GM12878 (cell line): ENCODE data around the gene SLIT1. TPM values are rescaled to one million over a fixed set of nuclear protein-coding genes. Genes with fewer than 3 reads are reported as not detected.

Source experiments
- ATAC-seq: fragments of 200-7000 bp; cut with Tn5 transposase; 3 replicates; pipeline ENCODE4 v1.9.1; 2020; ENCODE audit warnings: mild to moderate bottlenecking, moderate library complexity
- BruUV-seq: library from RNA; stranded (reverse); fragments of 400-500 nt; replicated peaks from 2 replicates; lab custom pipeline; 2021; lab: Mats Ljungman, UMichigan
- CTCF ChIA-PET: fragments of 300-600 bp; sonication (Branson Sonifier 250); formaldehyde crosslinking; extraction: SDS; loops from one replicate; lab custom pipeline; 2021; ENCODE audit warnings: inconsistent platforms; lab: Yijun Ruan, JAX
- POLR2A ChIA-PET: fragments of 350-600 bp; formaldehyde crosslinking; extraction: SDS; loops from one replicate; lab custom pipeline; 2021; ENCODE audit warnings: inconsistent platforms; lab: Charles Lee
- RAD21 ChIA-PET: fragments of 300-600 bp; sonication (Branson Sonifier 250); formaldehyde crosslinking; loops from one replicate; lab custom pipeline; 2023; ENCODE audit warnings: antibody characterized with exemption; ENCODE audit not compliant: unreplicated experiment; lab: Charles Lee
- SMC1A ChIA-PET: fragments of 300-600 bp; sonication (Branson Sonifier 250); formaldehyde crosslinking; loops from one replicate; lab custom pipeline; 2023; ENCODE audit not compliant: unreplicated experiment, uncharacterized antibody; lab: Charles Lee
- DNase-seq: peaks from one replicate; pipeline ENCODE4 v3.0.0-alpha.2; 2011; ENCODE audit warnings: low read depth, low spot score
- FAIRE-seq: peaks from 3 replicates; lab custom pipeline; 2011; peaks lifted over from hg19 to GRCh38; lab: Jason Lieb, UNC
- H2AFZ ChIP-seq: 2 replicates; pipeline ENCODE4 v1.6.0; 2011; ENCODE audit warnings: low read depth, low read length, control low read depth; ENCODE audit not compliant: control insufficient read depth
- H3K27ac ChIP-seq: 2 replicates; pipeline ENCODE4 v1.5.1; 2011; ENCODE audit warnings: control low read depth; ENCODE audit not compliant: control insufficient read depth, insufficient read depth
- H3K27me3 ChIP-seq, 2 experiments: replicated peaks in 1 of 2; 2 replicates each; pipeline versions ENCODE4 v1.6.0 to v1.6.1; 2011; ENCODE audit warnings: low read length in 1 of 2; ENCODE audit not compliant: control insufficient read depth in 2 of 2, insufficient read depth in 2 of 2
- H3K36me3 ChIP-seq, 2 experiments: 2 replicates each; pipeline ENCODE4 v1.5.1; 2011; ENCODE audit warnings: low read length in 1 of 2; ENCODE audit not compliant: control insufficient read depth in 2 of 2, insufficient read depth in 2 of 2
- H3K4me1 ChIP-seq: 2 replicates; pipeline ENCODE4 v1.6.1; 2011; ENCODE audit warnings: mild to moderate bottlenecking, low read length, moderate library complexity, mixed read lengths; ENCODE audit not compliant: control insufficient read depth, insufficient read depth
- H3K4me2 ChIP-seq: 2 replicates; pipeline ENCODE4 v1.6.0; 2011; ENCODE audit warnings: control low read depth; ENCODE audit not compliant: control insufficient read depth, insufficient read depth
- H3K4me3 ChIP-seq: fragments of 200-600 bp; sonication (generic); 2 replicates; pipeline ENCODE4 v1.5.1; 2016
- H3K79me2 ChIP-seq: 2 replicates; pipeline ENCODE4 v1.6.0; 2011; ENCODE audit warnings: low read length; ENCODE audit not compliant: control insufficient read depth, insufficient read depth
- H3K9ac ChIP-seq: 2 replicates; pipeline ENCODE4 v1.8.0; 2011; ENCODE audit warnings: low read length, control low read depth, mixed read lengths; ENCODE audit not compliant: control insufficient read depth, insufficient read depth
- H3K9me3 ChIP-seq: replicated peaks from 3 replicates; pipeline ENCODE4 v1.5.1; 2011; ENCODE audit warnings: mild to moderate bottlenecking, low read length; ENCODE audit not compliant: control insufficient read depth, insufficient read depth
- H4K20me1 ChIP-seq: 2 replicates; pipeline ENCODE4 v1.6.0; 2011; ENCODE audit not compliant: control insufficient read depth, insufficient read depth
- CHD4 ChIP-seq: fragments of 200-600 bp; sonication (generic); IDR thresholded peaks from 2 replicates; pipeline ENCODE4 v1.6.1; 2016; ENCODE audit warnings: mild to moderate bottlenecking
- PML ChIP-seq: IDR thresholded peaks from 2 replicates; pipeline ENCODE4 v1.6.1; 2012; ENCODE audit warnings: low read length, inconsistent platforms
- RAD51 ChIP-seq: fragments of 450-650 bp; IDR thresholded peaks from 2 replicates; pipeline ENCODE4 v1.6.1; 2016; ENCODE audit warnings: moderate library complexity, mild to moderate bottlenecking, inconsistent platforms
- RUNX3 ChIP-seq: IDR thresholded peaks from 2 replicates; pipeline ENCODE4 v1.6.1; 2012; ENCODE audit warnings: low read length, inconsistent platforms
- SIN3A ChIP-seq: IDR thresholded peaks from 2 replicates; pipeline ENCODE4 v1.6.1; 2012; ENCODE audit warnings: low read depth, low read length, improper control_type of control experiment
- TARDBP ChIP-seq: IDR thresholded peaks from 2 replicates; pipeline ENCODE4 v1.6.1; 2016; ENCODE audit warnings: borderline replicate concordance
- TBL1XR1 ChIP-seq: IDR thresholded peaks from 2 replicates; pipeline ENCODE4 v1.6.1; 2012; ENCODE audit warnings: low read depth, low read length, improper control_type of control experiment
- ZNF622 ChIP-seq: fragments of 450-650 bp; IDR thresholded peaks from 2 replicates; pipeline ENCODE4 v1.6.1; 2017; ENCODE audit warnings: mild to moderate bottlenecking, inconsistent platforms
- WGBS: methylation state at CpG from one replicate; pipeline ENCODE4 v1.1.6; 2016; ENCODE audit warnings: low lambda C conversion rate; ENCODE audit not compliant: insufficient replicate concordance, insufficient coverage; ENCODE audit errors: missing lambda C conversion rate; 5-methylcytosine and 5-hydroxymethylcytosine counted together
- in situ Hi-C: fragments of 300-500 bp; cut with MboI; formaldehyde crosslinking; loops from 9 replicates; pipeline ENCODE4 v1.14.3; 2018; ENCODE audit warnings: mixed read lengths
- intact Hi-C: fragments of 100-400 bp; cut with micrococcal nuclease; formaldehyde crosslinking; loops from one replicate; pipeline ENCODE4 v1.14.2; 2022; ENCODE audit not compliant: unreplicated experiment
- polyA plus RNA-seq, 11 experiments: library from polyadenylated mRNA; depleted of rRNA in 4 of 11; unstranded in 6 of 11; stranded (reverse) in 5 of 11; fragments of >200 nt; fragmentation: Nextera tagmentation in 4 of 11; fragmentation: Illumina TruSeq in 1 of 11; extraction: Ambion mirVana in 4 of 11; extraction: Trizol in 1 of 11; gene quantifications; 1 replicate in 1 of 11; 2 replicates in 10 of 11; pipeline versions ENCODE4 v1.2.1 to v1.2.3, GENCODE V29; 2011 to 2016; ENCODE audit warnings: inconsistent platforms in 2 of 11, missing spikeins in 2 of 11, low read depth in 1 of 11
- total RNA-seq, 4 experiments: library from RNA; depleted of rRNA in 3 of 4; stranded (reverse); fragments of >200 nt in 3 of 4; fragmentation: Illumina TruSeq in 1 of 4; extraction: Trizol in 1 of 4; gene quantifications; 2 replicates each; pipeline versions ENCODE4 v1.2.1 to v1.2.3, GENCODE V29; 2013 to 2021
- TF ChIP-seq, protein P1 (sequence below): fragments of 450-650 bp; IDR thresholded peaks from 2 replicates; pipeline ENCODE4 v1.6.1; 2017; ENCODE audit warnings: mild to moderate bottlenecking, low read depth, inconsistent platforms; ENCODE audit not compliant: poor library complexity, severe bottlenecking
- TF ChIP-seq, protein P2 (sequence below): fragments of 450-650 bp; IDR thresholded peaks from 2 replicates; pipeline ENCODE4 v1.6.1; 2016; ENCODE audit warnings: mild to moderate bottlenecking
- TF ChIP-seq, protein P3 (sequence below): fragments of 450-650 bp; IDR thresholded peaks from 2 replicates; pipeline ENCODE4 v1.6.1; 2017; ENCODE audit warnings: mild to moderate bottlenecking, moderate library complexity
- TF ChIP-seq, protein P4 (sequence below): fragments of 450-650 bp; IDR thresholded peaks from 2 replicates; pipeline ENCODE4 v1.6.1; 2016; ENCODE audit warnings: mild to moderate bottlenecking

The SLIT1 gene
- total and polyA plus RNA-seq, 10 of the 15 experiments (the other 5 are each of a cell fraction or from before 2014, with no cell fraction given), result 0.04 to 0.19 (median 0.06) TPM; not detected in 4

DNA sequence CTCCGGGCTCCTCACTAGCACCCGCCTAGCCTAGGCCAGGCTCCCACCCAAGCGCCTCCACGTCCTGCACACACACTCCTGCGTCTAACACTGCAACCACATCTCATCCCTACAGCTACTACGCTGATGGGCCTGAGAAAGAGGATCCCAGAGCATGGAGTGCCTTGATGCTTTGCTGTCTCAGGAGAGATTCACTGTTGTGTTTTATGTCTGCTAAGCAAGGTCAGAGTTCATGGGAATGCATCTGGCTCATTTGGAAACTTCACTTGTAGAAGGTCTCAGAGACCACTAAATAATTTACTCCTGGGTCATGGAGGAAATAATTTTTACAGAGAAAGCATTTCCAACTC, 88.7 kb downstream of the SLIT1 start (continued):
- TF ChIP-seq, protein P1, sequence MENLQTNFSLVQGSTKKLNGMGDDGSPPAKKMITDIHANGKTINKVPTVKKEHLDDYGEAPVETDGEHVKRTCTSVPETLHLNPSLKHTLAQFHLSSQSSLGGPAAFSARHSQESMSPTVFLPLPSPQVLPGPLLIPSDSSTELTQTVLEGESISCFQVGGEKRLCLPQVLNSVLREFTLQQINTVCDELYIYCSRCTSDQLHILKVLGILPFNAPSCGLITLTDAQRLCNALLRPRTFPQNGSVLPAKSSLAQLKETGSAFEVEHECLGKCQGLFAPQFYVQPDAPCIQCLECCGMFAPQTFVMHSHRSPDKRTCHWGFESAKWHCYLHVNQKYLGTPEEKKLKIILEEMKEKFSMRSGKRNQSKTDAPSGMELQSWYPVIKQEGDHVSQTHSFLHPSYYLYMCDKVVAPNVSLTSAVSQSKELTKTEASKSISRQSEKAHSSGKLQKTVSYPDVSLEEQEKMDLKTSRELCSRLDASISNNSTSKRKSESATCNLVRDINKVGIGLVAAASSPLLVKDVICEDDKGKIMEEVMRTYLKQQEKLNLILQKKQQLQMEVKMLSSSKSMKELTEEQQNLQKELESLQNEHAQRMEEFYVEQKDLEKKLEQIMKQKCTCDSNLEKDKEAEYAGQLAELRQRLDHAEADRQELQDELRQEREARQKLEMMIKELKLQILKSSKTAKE, result no peak

DNA sequence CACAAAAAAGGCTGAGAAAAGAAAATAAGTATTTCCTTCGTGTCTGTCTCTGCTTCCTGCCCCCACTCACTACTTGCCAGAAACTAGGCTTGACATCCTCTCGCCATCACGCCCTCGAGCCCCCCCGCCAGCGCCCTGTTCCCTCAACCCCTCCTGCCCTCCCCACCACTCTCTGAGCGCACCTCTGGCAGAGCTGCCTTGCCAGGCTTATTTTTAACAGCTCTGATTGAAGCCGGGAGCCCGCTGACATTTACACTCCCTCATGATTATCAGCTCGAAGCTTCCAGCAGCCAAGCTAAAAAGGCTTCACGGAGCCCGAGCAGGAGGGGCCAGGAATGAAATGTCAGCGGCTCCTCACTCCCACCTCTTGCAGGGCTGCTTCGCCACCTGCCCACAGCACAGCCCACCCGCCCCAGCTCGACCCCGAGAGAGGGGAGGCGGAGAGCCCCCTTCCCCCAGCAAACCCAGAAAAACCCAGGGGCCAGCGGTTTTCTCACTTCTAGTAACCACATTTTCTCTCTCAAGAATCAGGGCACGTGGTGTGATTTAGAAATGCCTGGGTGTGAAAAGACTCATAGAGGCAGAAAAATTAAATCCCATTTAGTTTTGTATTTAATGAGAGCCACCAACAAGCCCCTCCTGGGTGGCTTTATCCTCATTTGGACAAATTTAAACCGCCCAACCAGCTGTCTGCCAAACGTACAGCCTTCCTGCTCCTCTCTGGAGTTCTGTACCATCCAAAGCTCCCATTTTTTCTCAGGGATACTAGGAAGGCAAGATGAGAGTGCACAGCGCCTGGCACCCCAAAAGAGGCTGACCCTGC, 89.3 kb downstream of the SLIT1 start:
- H3K27ac ChIP-seq, result no peak overlapping the region
- RAD21 ChIA-PET, result interaction anchor here (1.3 kb wide), 2 partner anchors 24 to 114 kb away, joined by 3 to 9 read pairs; no protein-coding TSS in a partner anchor
- TF ChIP-seq TBL1XR1 (no peak), SIN3A (no peak), CHD4 (no peak), PML (no peak), RUNX3 (0 out of 2 replicates have a peak, but pooled peaks have one; percentile 33), ZNF622 (no peak), TARDBP (no peak), RAD51 (peak; percentile 78)
- TF ChIP-seq, protein P2, sequence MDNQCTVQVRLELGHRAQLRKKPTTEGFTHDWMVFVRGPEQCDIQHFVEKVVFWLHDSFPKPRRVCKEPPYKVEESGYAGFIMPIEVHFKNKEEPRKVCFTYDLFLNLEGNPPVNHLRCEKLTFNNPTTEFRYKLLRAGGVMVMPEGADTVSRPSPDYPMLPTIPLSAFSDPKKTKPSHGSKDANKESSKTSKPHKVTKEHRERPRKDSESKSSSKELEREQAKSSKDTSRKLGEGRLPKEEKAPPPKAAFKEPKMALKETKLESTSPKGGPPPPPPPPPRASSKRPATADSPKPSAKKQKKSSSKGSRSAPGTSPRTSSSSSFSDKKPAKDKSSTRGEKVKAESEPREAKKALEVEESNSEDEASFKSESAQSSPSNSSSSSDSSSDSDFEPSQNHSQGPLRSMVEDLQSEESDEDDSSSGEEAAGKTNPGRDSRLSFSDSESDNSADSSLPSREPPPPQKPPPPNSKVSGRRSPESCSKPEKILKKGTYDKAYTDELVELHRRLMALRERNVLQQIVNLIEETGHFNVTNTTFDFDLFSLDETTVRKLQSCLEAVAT, result 0 out of 2 replicates have a peak, but pooled peaks have one; percentile 49
- TF ChIP-seq, protein P3, sequence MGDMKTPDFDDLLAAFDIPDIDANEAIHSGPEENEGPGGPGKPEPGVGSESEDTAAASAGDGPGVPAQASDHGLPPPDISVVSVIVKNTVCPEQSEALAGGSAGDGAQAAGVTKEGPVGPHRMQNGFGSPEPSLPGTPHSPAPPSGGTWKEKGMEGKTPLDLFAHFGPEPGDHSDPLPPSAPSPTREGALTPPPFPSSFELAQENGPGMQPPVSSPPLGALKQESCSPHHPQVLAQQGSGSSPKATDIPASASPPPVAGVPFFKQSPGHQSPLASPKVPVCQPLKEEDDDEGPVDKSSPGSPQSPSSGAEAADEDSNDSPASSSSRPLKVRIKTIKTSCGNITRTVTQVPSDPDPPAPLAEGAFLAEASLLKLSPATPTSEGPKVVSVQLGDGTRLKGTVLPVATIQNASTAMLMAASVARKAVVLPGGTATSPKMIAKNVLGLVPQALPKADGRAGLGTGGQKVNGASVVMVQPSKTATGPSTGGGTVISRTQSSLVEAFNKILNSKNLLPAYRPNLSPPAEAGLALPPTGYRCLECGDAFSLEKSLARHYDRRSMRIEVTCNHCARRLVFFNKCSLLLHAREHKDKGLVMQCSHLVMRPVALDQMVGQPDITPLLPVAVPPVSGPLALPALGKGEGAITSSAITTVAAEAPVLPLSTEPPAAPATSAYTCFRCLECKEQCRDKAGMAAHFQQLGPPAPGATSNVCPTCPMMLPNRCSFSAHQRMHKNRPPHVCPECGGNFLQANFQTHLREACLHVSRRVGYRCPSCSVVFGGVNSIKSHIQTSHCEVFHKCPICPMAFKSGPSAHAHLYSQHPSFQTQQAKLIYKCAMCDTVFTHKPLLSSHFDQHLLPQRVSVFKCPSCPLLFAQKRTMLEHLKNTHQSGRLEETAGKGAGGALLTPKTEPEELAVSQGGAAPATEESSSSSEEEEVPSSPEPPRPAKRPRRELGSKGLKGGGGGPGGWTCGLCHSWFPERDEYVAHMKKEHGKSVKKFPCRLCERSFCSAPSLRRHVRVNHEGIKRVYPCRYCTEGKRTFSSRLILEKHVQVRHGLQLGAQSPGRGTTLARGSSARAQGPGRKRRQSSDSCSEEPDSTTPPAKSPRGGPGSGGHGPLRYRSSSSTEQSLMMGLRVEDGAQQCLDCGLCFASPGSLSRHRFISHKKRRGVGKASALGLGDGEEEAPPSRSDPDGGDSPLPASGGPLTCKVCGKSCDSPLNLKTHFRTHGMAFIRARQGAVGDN, result 0 out of 2 replicates have a peak, but pooled peaks have one; percentile 18
- TF ChIP-seq, protein P4, sequence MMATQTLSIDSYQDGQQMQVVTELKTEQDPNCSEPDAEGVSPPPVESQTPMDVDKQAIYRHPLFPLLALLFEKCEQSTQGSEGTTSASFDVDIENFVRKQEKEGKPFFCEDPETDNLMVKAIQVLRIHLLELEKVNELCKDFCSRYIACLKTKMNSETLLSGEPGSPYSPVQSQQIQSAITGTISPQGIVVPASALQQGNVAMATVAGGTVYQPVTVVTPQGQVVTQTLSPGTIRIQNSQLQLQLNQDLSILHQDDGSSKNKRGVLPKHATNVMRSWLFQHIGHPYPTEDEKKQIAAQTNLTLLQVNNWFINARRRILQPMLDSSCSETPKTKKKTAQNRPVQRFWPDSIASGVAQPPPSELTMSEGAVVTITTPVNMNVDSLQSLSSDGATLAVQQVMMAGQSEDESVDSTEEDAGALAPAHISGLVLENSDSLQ, result no peak

More for the DNA sequence above, 89.3 kb downstream of the SLIT1 start:
- in situ Hi-C loops, result no loop called here
- ChIA-PET CTCF (interaction anchor here (0.7 to 3.5 kb wide), 9 partner anchors 11 to 114 kb away, joined by 3 to 14 read pairs (median 5); no protein-coding TSS in a partner anchor), SMC1A (interaction anchor here (0.8 to 1.7 kb wide), 8 partner anchors 12 to 114 kb away, joined by 3 to 4 read pairs (median 3); no protein-coding TSS in a partner anchor), POLR2A (interaction anchor here (1.5 kb wide), 1 partner anchor 122 kb away, joined by 4 read pairs; no protein-coding TSS in a partner anchor)
- H4K20me1 ChIP-seq, result no peaks in the 10 kb centered on the region
- no peak overlapping the region for H3K4me3 ChIP-seq
- no peaks in the 10 kb centered on the region; the same call in 2 of the 3 replicates for H3K9me3 ChIP-seq
- DNase-seq, result no peak
- ATAC-seq, result peak; percentile 62
- WGBS, result 21% methylated on average over 16 of the region's 23 CpGs
- intact Hi-C loops, result no loop called here
- no peaks in the 10 kb centered on the region for H3K36me3 ChIP-seq
- no TSS peak for BruUV-seq
- no peak overlapping the region for H2AFZ ChIP-seq
- H3K9ac ChIP-seq, result no peak overlapping the region
- peaks cover 3% of the 10 kb centered on the region; the same call in 1 of the 2 replicates for H3K4me1 ChIP-seq
- no peak for FAIRE-seq
- H3K79me2 ChIP-seq, result no peaks in the 10 kb centered on the region
- H3K4me2 ChIP-seq, result no peak overlapping the region
- H3K27me3 ChIP-seq, result peaks cover 0 to 5% of the 10 kb centered on the region in 2 experiments
